Mucosa of gallbladder (tissue), 1 donor: ENCODE results near the gene TRMT44. TPM values are rescaled to one million over a fixed set of nuclear protein-coding genes. Genes with fewer than 3 reads are reported as not detected.

Source experiments
- DNase-seq: peaks from one replicate; pipeline ENCODE4 v3.0.0-alpha.2; 2020; ENCODE audit warnings: low spot score
- total RNA-seq: library from RNA; stranded (reverse); gene quantifications from one replicate; pipeline ENCODE4 v1.2.1, GENCODE V29; 2021
- donor health status: DM: no; HTN: no; CAD: no.

Gene TRMT44
- total RNA-seq, 1 donor from 2014 or later, result 22.8 TPM

DNA sequence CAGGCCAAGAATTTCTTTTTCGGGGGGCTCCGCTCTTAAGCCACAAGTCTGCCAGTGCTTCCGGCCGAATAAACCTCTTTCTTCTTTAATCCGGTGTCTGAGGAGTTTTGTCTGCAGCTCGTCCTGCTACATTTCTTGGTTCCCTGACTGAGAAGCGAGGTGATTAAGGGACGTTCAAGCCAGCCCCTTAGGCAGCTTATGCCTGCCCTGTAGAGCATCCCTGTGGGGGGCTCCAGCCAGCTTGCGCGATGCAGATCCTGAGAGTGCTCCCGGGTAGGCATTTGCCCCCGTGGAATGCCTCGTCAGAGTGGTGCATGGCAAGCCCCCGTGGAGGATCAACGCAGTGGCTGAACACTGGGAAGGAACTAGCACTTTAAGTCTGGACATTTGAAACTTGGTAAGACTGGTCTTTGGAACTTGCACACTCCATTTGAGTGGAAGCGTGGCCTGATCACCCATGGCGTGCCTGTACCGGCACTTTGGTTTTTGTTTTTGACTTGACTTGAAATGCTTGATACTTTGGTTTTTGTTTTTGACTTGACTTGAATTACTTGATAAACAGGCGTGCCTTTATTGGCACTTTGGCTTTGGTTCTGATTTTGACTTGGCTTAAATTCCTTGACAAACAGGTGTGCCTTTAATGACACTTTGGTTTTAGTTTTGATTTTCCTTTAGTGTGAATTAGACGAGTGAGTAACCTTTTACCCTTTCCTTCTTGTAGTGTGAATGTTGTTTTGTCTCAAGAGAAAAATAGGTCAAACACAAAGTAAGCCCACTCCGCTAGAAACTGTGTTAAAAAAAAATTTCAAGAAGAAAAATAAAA, 6.1 kb upstream of the TRMT44 start:
- DNase-seq, result no peak

DNA sequence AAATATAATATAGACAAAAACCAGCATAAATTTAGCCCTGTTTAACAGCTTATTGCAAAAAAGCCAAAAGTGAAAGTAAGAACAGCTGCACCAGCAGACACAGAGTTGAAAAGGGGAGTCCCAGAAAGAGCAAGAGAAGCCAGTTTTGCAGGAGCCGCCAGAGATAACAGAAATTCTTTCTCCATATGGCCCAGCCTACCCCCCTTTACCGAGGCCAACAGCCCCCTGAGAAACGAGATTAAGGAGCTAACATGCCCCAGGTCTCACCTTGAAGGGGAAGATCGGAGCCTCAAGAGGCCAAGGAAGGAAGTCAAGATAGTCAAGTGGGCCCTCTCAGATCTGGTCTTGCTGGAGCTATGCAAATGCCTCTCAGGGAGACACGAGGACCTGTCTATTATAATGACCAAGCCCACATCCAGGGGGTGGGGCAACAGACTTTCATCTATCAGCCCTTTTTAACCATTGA, 4.9 kb upstream of the TRMT44 start:
- no peak for DNase-seq

DNA sequence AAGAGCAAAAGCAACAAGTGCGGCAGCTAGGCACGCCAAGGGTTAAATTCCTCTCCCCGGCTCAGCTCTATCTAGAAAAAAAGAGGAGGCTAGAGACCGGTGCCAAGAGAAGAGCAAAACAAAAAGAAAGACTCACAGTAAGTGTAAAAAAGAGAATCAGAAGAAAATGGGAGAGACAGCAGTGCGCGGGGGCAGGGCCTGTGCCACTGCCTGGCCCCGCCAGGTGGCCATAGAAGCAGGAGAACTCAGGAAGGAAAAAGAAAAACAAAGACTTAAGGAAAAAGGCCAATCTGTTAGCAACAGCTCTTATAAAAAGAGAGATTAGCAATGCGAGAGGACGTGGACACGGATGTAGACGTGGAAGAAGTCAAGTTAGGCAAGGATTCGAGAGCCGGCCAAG, 3.3 kb upstream of the TRMT44 start:
- DNase-seq, result no peak

DNA sequence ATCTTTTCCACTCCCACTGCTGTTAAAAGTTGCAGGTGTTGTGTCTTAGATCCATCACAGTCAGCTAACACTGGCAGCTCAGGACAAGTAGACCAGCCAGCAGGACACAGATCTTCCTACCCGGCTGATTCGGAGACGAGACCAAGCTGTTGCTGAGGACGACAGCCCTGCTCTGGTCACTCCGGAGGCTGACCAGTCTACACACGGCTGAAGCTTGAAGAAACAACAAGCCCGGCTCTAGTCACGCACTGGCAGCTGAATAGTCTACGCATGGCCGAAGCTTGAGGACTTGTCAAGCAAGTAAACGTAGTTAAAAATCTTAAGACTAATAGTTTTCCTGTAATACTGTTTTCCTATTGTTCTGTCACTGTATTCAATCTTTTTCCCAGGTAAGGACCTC, 1.8 kb upstream of the TRMT44 start:
- no peak for DNase-seq

DNA sequence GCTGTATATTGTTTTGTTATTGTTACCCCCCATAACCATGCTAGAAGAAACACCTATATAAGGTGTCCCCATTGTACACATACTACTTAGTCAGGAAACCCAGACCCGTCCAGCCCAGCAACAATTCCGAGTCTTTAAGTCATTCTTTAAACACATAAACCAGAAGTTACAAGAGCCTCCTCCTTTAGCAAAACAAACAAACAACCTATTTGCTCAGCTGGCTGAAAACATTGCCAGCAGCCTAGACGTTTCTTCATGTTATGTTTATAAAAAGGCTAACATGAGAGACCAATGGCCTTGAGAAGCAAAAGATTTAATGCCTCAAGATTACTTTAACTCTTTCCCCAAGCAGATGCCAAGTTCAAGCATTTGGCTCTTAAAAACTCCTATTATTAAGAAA, 1.4 kb upstream of the TRMT44 start:
- no peak for DNase-seq

DNA sequence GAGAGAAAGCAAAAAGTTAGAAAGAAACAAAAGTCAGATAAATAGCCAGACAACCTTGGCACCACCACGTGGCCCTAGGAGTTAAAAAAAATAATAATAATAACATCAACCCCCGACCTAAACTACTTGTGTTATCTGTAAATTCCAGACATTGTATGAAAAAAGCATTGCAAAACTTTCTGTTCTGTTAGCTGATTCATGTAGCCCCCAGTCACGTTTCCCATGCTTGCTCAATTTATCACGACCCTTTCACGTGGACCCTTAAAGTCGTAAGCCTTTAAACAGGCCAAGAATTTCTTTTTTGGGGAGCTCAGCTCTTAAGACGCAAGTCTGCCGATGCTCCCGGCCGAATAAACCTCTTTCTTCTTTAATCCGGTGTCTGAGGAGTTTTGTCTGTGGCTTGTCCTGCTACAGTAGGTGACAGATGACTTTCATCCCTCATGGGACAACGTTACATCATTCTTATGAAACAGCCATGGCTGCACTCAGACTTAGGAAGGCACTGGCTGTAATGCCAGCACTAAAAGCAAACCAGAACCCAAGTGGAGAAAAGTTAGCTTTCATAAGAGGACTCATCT, 574 bp upstream of the TRMT44 start:
- no peak for DNase-seq

DNA sequence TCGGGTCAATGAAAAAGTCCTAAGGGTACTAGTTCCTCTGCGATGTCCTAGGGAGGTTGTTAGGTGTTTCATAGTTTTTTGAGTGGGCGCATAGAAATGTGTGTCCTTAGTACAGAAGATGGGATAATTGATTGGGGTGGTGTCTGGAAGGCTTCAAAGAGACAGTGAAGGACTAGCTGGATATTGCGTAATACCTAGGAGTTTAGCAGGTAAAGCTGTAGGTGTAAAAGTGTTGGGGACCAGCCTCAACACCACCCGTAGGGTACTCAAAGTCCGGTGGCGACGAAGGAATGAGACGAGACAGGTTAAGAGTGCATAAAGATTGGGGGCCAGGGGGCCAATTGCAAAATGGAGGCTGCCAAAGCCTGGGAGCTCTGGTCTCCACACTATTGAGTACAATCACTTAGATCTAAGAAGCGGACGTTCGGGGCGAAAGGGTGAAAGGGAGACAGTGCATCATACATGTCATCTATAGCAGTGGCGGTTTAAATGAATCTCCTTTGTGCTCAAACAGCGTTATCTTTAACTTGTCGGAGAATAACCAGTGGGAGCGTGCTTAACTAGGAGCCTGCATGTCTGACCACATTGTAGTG, 1.0 kb downstream of the TRMT44 start:
- no peak for DNase-seq

DNA sequence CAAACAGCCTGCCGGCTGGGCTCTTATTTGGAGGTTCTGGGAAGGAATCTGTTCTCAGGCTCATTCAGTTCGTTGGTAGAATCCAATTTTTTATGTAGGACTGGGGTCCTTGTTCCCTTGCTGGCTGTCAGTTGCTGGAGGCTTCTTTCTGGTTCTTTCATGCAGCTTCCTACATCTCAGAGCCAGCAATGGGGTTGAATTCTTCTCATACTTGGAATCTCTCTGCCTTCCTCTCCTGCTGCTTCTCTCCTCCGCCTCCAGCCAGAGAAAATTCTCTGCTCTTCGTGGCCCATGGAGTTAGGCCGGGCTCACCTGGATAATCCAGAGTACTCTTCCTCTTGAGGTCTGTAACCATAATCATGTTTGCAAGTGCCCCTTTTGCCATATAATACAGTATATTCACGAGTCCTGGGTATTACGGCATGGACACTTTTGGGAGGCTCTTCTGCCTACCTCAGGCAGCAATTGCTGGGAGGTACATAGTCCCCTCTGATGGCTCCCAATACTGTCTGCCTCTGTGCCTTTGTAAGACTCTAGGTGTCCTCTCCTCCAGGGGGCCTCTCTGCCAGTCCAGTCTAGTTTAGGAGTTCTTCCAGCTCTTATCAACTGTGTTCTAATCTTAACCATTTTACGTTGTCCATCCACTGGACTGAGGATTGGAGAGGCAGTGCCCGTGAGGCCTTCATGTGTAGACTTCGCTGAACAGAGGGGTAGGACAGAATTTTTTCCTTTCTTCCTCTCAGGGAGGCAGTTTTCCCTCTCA, 2.2 kb downstream of the TRMT44 start:
- no peak for DNase-seq

DNA sequence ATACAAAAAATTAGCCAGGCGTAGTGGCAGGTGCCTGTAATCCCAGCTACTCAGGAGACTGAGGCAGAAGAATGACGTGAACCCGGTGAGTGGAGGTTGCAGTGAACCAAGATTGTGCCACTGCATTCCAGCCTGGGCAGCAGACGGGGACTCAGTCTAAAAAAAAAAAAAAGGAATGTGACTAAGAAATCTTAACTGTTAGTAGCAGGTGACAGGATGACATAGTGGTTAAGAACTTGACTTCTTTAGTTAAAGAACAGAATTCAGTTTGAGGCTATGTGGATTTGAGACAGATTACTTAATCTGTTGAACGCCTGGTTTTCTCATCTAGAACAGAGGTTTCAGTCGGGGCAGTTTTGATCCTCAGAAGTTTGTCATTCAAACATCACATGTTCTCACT, 3.2 kb downstream of the TRMT44 start:
- no peak for DNase-seq

DNA sequence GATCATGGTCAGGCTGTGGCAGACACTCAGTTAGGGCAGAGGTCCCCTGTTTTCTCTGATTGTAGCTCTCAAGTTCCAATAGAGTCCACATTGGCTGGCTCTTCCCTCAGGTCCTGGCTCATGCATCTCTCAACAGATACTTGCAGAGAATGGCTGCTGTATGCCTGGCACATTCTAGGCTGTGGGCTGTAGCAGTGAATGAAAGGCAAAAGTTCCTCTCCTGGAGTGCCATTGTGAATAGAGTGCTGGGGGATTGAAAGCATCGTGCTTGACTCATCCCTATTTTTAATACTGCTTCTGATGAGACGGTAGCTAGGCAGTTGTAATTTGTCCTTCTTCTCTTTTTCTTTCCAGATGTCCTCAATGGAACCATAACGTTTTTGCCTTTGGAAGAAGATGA, 5.5 kb downstream of the TRMT44 start:
- DNase-seq, result no peak

DNA sequence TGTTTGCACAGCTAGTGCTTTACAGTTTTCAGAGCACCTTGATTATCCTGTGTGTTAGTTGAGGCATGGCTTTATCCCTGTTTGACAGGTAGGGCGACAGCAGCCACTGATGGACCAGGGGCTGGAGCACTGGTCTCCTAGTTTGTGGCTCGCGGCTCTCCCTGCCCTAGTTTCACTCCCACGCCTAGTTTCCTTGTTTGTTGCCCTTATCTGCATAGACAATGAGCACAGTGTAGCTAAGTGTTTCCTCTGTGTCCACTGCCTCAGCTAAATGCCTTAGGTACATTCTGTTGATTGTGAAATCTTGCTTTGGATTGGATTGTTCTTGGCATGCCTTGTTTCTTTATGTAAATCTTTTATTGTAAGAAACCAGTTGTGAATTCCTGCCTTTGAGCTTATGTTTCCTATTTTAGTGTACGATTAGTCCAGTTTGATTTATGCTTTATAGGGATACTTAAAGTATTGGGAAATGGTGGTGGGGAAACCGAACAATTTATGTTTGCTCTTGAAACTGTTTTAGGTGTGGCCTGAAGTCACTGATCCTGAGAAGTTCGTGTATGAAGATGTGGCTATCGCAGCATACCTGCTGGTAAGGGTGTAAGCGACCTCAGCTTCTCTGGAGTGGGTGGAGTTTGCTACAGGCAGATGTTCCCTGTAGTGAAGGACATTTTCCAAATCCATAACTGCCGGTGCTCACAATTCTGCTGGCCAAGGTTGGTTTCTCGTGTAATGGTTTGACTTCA, 11.0 kb downstream of the TRMT44 start:
- DNase-seq, result peak; percentile 54

DNA sequence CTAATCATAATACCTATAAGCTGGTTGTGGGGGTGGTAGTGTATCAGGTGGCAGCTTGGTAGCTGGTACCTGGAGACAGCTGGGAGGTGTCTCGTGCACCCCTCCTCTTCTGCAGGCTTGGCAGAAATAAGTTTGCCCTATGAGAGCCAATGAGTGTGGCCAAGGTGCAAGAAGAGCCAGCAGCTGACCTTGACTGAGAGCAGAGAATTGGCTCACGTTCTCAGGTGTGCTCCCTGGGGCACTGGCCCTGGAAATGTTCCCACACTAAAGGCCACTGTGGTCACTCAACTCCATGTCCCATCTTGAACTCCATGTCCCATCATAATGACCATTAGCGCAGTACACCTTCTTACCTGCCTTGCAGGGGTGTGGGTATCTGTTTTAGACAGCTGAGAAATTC, 13.4 kb downstream of the TRMT44 start:
- no peak for DNase-seq

DNA sequence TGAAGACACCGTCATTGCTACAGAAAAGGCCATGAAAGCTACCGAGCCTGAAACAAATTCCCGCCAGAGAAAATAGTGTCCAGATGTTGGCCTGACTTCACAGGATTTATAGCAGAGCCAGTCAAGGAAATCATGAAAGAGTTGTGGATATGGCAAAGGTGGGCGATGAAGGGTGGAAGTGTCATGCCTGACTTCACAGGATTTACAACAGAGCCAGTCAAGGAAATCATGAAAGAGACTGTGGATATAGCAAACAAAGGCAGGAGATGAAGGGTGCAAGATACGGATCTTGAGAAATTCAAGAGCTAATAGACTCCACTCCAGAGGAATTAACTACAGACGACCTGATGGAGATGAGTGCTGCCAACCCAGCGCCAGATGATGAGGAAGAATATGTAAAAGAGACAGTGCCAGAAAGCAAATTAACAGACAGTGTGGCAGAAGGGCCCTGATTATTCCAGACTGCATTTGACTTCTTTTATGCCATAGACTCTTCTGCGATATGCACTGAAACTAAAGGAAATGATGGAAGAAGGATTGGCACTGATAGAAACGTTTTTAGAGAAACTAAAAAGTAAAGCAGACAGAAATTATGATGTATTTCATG, 17.2 kb downstream of the TRMT44 start:
- DNase-seq, result no peak

DNA sequence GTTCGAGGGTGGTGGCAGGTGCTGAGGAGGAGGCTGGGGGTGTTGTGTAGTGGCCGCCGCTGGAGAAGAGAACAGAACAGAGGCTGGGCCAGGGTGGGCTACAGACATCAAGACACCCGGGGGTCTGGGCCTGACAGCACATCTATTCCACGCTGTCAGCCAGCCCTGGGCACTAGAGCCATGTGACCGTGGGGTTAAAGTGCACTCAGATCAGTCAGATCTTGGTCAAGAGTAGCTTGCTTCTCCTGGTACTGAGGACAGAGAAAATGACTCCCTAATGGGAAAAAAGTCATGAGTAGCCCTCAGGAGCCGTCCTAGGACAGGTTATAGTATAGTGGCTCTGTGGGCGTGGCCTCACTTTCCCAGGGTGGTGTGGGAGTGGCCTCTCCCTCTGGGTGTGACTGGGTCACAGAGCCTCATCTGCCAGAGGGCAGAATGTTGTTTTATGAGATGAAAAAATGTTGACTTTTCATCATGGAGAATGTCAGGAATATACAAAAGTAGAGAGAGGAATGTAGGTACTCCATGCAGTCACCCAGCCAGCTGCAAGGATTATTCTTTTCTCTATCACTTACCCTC, 19.4 kb downstream of the TRMT44 start:
- DNase-seq, result no peak

DNA sequence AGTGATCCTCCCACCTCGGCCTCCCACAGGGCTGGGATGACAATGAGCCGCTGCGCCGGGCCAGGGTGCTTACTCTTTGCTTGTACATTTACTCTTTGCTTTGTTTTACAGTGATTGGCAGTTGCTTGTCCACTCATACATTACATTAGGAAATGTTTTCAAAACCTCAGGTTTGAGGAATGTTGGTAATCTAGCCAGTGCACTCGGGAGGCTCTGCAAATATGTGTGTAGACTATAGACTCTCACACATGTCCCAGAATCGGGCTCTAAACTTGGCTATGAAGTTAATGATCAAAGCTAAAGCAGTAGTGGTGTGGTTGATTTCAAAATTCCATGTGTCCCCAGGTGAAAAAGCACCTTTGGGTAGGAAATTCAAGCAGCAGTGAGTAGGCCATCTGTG, 20.5 kb downstream of the TRMT44 start:
- DNase-seq, result no peak

DNA sequence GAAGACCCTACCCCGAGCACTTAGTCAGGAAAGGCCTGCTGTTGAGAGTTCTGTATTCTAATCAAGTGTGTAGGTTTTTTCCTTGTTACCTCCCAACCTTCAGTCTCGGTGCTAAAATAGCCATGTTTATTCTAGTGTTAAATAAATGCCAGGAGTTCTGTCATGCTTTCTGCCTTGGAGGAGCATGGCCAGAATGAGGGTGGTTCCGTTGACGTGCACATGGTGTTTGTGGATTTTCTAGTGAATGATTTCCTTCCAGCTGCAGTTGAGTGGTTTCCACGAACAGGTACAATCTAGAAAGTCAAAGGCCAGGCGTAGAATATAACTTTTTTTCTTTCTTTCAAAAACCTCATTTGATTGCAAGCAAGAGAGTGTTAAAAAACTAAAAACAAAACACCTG, 21.0 kb downstream of the TRMT44 start:
- no peak for DNase-seq

DNA sequence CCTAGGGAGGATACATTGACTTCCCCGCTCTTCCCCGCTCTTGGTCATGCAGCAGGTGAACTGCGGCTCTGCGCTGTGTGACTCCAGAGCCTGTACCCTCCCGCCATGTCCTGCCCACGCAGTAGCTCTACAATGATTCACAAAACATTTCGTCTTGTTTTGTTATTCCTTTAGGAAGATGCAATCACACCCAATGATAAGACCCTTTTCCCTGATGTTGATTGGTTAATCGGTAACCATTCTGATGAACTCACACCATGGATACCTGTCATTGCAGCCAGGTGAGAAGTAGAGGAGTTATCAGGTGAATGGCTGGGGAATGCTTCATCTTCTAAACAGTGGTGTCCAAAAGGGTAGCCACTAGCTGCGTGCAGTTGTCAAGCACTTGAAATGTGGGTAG, 23.2 kb downstream of the TRMT44 start:
- no peak for DNase-seq

DNA sequence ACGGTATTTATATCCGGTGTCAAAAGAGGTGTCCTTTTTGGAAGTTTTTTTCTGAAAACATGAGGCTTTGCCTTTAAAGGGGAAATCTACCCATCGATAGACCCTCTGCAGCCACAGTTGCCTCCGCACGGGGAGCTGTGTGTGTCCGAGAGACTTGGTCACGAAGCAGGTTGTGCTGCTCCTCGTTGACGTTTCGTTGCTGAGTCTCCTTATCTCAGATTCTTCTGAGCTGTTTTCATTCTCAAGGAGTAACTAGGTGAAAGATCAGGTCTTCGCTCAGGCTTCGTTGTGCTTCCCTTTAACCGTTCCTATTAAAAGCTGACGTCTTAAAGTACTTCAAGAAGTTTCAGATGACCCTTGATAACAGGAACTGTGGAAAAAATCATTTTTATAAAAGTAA, 23.8 kb downstream of the TRMT44 start:
- no peak for DNase-seq

DNA sequence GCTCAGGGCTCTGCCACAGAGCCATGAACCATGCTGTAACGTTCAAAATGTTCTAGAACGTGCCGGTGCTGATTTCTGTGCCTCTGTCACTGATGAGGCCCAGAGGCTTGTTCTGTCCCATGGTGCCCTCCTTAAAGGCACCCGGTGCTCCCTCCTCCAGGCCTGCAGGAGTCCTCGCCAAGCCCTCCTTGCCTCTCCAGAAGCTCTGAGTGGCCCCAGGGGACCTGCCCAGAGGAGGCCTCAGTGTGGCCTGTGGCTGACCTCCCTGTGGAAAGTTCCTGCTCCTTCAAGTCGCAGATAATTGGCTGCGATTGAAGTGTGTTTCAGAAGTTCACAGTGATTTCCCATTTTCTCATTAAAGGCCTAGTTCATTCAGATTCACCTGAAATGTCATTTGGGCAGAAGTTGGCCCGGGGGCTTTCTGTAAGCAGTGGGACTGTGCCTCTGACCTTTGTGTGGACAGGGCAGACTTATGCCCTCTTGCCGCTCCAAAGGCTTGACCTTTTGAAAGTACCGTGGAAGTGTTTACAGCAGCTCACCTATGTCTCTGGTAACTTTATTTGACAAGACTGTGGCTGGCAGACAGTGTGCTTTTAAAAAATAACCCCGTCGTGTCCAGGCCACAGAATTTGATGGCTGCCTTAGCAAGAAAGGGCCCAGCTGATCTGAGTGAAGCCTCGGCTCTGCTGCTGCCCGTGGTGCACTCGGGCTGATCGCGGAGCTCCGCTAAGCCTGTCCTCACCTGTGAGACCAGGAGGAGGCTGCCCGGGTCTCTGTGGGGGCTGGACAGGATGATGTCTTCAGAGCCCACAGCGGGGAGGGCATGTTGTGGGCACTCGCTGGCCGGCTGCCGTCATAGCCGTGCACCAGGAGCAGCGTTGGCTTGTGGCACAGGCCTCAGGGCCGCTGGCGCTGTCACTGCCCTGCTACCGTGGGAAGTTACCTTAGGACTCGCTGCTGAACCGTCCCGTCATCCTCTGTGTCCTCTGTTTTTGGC, 25.3 kb downstream of the TRMT44 start:
- DNase-seq, result no peak

DNA sequence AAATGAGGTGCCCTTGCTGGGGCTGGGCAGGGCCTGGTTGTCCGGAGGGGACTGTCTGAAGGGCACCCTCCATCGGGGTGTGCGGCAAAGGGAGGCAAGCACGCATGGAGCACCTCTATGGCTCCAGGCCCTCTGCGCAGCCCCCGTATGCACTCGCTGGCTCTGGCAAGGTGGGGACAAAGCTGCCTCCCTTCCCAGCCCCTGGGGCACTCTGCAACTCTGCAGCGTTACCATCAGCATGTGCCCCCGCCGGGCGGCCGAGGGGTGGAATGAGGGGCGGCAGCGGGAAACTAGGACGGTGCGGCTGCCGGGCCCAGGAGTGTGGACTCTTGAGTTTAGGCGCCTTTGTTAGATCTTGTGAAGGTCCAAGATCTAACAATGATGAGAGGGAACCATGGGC, 26.4 kb downstream of the TRMT44 start:
- DNase-seq, result no peak
